ENCODE measurements around the gene ENOPH1.
"Not testable (repeated sequence)": the region's sequence is repeated elsewhere in the genome, so short reads cannot be mapped to it uniquely, and the experiment has no call there.

Gene ENOPH1

DNA sequence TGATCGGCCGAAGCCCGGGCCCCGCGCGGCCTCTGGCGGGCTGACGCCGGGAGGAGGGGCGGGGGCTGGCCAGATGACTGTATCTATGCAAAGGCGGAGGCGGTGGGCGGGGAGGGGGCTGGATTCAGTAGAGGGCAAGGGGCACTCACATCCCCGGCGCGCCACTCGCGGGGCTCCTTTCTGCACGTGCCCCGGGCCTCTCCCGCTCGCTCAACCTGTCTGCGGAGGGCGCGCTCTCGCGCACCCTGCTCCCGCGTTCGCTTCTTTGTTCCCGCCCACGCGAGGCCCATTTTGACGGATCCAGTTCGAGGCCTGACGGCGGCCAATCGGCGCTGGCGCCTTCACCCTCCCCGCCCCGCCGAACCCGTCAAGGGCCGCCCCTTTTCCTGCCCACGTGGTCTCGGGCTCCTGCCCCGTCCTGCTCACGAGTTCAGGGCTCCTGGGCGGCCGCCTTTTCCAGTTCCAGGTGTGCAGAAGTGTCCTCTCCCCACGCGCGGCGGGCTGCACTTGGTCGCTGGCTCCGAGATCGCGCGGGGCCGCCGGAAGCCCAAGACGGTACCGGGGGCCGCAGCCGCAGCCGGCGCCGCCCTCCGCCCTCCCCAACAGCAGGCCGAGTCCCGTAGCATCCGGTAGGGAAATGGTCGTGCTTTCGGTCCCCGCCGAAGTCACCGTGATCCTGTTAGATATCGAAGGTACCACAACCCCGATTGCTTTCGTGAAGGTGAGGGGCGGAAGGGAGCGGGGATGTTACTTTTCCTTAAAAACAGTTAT, at the start of gene ENOPH1, which contains the start of gene HNRNPDL:
Gene ENOPH1, plus strand, starts transcription at position 398 of the 771 bp plus-strand sequence. Its CDS starts 240 bp downstream, at position 638.
Gene HNRNPDL, minus strand, starts transcription at position 270 of the 771 bp plus-strand sequence. CDS start 772 bp downstream, outside the sequence.
- DNase-seq: peak; percentile 96

DNA sequence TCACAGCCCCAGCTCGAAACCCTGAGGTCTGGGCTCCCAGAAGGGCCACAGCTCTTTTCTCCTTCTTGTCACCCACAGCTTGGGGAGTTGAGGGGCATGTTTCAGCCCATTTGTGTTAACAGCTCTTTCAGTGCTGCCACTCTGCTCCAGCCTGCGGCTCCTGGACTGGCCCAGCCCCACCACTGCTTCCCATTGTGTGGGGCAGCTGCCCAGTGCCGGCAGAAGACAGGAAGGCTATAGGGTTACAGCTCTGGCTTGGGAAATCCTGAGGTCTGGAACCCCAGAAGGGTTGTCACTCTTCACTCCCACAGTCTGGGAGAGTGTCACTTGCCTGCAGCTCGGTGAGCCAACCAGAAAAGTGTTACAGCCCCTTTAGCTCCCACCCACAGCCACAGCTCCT, 49.6 kb upstream of the ENOPH1 start:
- no peak for DNase-seq

DNA sequence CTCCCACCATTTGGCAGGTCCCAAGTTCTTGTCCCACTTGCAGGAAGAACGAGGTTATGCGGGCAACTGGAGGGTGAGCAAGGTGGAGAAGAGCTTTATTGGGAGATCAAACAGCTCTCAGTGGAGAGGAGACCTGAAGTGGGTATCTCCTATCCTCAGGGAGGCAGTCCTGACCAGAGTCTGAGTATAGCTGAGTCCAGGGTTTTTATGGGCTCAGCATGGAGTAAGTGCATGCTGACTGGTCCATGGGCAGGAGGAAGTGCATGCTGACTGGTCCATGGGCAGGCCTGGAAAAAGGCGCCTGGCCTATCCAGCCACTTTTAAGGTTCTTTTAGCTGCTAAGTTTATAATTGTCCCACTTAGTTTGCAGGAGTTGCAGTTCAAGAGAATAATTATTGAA, 49.2 kb upstream of the ENOPH1 start:
- no peak for DNase-seq

DNA sequence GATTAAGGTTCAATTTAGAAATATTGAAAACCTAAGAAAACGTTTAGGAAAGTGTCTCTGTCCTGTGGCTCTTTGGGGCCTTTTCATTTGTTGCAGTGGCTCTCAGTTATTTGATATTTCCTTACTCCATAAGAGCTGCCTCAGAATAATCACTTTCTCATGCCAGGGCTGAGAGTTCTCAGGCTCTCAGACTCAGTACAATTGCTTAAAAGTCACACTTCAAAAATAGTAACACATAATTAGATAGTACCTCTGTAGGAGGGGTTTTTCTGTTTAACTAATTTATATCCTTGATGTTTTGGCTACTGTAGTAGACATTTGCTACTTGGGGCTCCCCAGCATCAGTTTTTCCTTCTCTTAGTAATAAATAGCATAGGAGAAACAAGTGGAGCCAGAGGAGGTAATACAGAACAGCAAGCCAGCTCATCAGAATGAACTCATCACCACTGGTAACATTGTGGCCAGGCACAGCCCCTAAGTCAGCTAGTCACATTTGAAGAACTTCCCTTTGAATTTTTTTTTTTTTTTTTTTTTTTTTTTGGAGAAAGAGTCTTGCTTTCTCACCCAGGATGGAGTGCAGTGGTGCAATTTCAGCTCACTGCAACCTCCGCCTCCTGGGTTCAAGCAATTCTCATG, 48.6 kb upstream of the ENOPH1 start:
- DNase-seq: no peak

DNA sequence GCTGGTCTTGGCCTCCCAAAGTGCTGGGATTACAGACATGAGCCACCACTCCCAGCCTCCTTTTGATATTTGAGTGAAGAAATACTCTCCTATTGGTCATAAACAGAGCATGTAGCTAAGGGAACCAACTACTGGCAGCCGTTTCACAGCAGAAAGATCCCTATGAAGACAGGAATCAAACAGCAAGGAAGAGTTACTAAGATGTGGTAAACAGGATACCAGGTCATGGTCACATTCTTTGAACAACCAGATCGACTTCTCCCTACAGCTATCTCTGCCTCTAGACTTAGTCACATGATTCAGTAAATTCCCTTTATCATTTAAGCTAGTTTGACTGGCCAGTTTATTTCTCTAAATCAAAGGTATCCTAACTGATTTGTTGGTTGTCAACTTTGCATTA, 47.6 kb upstream of the ENOPH1 start:
- no peak for DNase-seq

DNA sequence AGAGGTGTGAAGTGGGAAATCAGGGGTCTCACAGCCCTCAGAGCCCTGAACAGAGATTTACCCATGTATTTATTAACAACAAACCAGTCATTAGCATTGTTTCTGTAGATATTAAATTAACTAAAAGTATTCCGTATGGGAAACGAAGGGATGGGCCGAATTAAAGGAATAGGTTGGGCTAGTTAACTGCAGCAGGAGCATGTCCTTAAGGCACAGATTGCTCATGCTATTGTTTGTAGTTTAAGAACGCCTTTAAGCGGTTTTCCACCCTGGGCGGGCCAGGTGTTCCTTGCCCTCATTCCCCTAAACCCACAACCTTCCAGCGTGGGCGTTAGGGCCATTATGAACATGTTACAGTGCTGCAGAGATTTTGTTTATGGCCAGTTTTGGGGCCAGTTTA, 44.1 kb upstream of the ENOPH1 start:
- DNase-seq: not testable (repeated sequence)

DNA sequence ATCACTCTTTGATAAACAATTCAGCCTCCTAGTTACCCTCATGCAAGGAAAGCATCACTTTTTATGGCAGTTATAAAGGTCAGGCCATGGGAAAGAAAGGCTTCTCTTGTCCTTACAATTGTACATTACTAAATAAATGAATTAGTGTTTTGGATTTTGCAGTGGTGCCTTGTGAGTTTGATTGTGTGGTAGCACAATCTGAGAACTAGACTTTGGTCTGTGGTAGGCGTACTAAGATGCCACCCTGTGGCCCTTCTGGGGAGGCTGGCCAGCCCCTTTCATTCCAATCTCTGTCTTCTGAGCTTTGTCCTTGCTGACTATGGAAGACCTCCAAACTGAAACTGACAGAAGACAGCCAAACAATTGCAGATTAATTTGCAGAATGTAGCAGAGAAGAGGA, 42.0 kb upstream of the ENOPH1 start:
- DNase-seq: no peak

DNA sequence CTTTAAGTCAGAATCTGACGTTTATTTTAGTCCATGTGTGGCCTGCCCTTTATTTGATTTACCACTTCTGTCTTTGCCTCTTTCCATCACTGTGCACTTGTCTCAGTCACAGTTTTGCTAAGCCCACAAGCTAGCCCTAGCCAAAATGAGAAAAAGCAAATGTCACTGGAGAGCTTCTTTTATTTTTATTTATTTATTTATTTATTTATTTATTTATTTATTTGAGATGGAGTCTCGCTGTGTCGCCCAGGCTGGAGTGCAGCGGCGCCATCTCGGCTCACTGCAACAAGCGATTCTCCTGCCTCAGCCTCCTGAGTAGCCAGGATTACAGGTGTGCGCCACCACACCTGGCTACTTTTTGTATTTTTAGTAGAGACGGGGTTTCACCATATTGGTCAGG, 40.3 kb upstream of the ENOPH1 start:
- not testable (repeated sequence) for DNase-seq

DNA sequence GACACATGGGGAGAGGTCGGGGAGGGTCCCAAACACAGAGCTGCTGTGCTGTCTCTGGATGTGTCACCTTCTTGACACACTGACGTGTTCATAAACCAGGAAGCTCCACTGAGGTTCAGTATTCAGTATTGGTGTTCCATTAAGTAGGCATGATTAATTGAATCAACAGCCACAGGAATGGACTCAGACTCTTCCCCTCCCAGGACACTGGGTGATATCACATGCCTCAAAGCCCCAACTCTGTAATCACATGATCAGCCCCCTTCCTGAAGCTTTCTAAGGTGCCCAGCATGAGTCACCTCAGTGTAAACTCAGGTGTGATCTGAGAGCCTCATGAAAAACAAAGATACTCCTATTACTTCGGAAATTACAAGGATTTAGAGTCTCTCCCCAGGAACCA, 35.5 kb upstream of the ENOPH1 start:
- no peak for DNase-seq

DNA sequence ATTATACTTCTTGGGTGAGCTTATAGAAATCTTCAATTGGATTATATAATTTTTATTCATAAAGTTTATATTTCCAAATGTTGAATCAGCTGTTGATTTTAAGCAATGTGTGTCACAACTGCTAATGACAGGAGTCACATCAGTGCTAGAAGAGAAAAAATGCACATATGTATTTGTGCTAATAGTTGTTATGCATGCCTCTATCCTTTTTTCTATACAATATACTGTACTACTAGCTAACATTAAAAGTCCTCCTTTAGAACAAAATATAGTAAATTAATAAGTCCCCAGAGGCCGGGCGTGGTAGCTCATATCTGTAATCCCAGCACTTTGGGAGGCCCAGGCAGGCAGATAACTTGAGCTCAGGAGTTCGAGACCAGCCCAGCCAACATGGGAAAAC, 32.9 kb upstream of the ENOPH1 start:
- no peak for DNase-seq

DNA sequence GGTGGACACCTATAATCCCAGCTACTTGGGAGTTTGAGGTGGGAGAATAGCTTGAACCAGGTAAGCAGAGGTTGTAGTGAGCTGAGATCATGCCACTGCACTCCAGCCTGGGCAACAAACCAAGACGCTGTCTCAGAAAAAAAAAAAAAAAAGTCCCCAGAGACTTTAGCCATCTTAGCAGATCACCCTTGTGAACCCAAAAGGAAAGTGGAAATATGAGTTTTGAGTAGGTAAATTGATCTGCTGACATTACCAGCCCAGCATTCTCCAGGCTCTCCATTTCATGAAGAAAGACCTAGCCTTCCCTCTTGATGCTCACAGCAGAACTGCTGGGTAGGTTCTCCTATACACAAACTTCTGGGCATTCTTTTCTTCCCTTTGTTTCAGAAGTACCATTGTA, 32.1 kb upstream of the ENOPH1 start:
- DNase-seq: no peak

DNA sequence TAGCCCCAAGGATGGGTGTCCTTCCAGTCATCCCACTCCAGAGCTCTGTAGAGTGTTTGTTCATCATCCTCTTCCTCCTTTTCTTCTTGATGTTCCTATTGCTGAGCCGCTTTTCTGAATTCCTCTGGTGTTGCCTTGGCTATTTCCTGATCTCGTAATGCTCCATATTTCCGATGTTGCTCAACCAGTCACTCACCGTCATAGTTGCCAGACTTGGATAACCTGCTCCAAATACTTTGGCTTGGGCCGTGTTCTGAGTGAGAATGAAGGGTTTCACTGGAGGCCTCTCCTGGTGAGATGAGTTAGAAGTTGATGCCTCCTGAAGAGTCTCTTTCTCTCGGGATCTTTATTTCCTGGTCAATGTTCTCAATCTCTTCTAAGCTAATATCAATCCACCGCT, 28.8 kb upstream of the ENOPH1 start:
- no peak for DNase-seq

DNA sequence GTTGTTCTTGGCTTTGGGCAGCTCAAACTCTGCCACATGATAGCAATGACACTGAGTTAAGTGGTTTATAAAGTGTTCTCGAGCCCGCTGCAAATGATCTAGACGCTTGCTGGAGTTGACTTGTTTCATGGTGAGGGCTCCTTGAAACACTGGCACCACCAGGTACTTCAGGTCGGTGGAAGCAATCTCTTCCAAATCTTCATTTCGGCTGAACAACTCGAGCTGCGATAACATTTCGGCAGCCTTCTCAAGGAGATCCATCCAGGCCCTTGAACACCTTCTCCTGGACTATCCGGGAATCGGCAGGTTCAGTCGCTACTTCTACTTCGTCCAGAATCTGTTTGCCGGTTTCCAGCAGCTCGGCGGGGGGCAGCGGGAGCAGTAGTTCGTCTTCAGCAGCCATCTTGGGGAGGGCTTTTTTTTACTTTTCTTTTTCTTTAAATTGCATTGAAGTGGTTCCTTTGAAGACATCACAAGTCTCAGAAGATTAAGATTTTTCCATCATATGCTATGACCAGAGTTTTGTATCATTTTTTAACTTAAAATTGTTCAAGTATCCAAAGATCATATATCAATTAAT, 28.1 kb upstream of the ENOPH1 start:
- no peak for DNase-seq

DNA sequence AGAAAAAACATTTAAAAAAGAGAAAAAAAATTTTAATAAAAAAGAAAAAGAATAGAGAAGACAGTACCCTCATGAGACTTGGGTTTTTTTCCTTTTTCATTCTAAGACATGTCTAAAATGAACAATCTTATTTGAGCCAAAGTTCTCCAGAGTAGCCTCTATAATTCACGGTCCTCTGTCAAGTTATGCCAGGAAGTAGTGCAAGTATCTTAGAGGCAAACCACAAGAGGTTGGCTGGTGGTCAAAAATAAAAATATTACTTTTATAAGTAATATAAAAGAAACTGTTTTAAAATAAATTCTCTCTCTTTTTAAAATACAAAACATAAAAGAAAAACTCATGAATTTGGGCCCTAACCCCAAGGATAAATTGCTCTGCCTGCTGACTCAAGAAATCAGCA, 26.7 kb upstream of the ENOPH1 start:
- no peak for DNase-seq

DNA sequence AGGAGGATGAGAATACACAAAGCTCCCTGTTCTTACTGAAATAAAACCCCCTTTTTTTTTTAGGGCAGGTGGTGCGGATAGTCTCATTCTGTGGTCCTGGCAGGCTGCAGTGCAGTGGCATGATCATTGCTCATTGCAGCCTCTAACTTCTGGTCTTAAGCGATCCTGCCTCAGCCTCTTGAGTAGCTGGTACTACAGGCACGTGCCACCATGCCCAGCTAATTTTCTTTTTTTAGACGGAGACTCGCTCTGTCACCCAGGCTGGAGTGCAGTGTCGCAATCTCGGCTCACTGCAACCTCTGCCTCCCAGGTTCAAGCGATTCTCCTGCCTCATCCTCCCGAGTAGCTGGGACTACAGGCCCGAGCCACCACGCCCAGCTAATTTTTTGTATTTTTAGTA, 15.3 kb upstream of the ENOPH1 start:
- DNase-seq: not testable (repeated sequence)

DNA sequence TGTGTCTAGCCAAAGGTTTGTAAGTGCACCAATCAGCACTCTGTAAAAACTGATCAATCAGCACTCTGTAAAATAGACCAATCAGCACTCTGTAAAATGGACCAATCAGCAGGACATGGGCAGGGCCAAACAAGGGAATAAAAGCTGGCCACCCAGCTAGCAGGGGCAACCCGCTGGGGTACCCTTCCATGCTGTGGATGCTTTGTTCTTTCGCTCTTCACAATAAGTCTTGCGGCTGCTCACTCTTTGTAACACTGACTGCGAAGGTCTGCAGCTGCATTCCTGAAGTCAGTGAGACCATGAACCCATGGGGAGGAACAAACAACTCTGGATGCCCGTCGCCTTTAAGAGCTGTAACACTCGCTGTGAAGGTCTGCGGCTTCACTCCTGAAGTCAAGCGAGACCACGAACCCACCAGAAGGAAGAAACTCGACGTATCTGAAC, 14.4 kb upstream of the ENOPH1 start:
- DNase-seq: no peak

DNA sequence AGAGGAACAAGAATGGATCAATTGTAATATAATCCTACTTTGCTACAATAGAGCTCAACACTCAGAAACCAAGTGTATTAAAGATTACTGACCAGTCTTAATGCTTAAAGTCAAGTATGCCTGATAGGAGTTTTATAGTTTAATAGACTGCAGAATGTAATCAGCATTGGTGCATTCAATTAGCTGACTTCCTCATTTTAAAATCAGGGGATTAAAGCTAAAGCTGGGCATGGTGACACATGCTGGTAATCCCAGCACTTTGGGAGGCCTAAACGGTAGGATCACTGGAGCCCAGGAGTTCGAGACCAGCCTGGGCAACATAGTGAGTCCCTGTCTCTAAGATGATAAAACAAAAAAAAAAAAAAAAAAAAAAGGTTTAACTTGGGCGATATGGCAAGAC, 10.9 kb upstream of the ENOPH1 start:
- DNase-seq: no peak

DNA sequence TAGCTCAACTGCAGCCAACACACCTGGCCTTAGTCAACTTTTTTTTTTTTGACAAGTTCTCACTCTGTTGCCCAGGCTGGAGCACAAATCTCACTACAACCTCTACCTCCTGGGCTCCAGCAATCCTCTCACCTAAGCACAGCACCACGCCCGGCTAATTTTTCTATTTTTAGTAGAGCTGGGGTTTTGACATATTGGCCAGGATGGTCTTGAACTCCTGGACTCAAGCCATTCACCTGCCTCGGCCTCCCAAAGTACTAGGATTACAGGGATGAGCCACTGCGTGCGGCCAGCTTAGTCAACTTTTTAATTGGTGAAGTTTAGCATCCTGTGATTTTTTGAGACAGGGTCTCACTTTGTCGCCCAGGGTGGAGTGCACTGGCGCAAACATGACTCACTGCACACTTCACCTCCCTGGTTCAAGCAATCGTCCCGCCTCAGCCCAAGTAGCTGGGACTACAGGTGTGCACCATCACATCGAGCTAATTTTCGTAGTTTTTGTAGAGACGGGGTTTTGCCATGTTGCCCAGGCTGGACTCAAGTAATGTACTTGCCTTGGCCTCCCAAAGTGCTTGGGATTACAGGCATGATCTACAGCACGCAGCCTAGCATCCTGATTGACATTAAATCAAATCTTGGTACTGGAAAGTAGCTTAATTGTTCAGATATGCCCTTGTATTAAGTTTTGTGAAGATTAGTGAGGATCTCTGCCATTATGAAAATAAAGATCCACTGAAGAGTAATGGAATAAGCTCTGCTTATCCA, 8.4 kb upstream of the ENOPH1 start:
- no peak for DNase-seq

DNA sequence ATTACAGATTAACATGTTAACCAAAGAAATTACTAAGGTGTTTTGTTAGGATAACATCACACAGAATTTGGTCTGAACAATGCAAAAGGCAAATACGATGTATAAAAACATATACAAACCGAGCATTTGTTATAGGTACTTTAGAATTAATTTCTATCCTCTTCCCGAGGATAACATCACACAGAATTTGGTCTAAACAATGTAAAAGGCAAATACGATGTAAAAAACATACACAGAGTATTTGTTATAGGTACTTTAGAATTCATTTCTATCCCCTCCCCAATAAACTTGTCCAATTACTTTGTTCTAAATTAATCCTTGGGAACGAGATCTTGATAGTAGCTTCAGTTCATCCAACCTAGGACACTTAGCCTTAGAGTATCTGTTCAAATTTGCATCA, 7.8 kb upstream of the ENOPH1 start:
- no peak for DNase-seq

DNA sequence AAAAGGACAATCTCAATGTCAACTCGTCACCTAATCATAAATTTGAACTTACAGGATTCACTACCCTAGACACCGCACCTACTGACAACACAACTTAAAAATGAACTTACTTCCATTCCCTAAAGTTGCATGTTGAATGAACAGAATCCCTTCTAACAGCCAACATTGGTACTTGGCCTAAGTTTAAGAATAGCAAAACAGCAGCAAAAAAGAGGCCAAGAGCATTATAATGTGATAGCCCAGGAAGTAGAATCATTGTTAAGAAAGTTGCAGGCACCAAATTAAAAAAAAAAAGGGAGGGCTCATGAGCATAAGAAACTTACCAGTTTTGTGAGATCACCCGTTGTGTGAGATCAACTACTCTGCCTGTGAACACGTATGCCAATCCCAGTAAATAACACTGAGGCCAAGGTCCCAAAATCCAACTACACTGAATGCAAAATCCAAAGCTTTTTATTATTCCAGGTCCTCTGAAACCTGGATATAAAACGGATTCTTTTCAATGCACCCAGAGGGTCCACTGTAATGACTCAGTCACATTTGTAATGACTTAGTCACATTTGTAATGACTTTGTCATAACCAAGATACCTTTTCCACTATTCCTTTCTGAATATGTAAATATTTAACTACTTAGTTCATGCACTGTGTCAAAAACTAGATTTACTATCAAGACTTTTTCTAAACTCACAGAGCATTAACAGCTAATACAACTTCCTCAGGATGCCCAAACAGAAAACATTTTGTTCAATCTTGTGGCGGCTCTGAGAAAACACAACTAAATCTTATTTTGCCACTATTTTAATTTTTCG, 6.9 kb upstream of the ENOPH1 start:
- DNase-seq: peak; percentile 76

DNA sequence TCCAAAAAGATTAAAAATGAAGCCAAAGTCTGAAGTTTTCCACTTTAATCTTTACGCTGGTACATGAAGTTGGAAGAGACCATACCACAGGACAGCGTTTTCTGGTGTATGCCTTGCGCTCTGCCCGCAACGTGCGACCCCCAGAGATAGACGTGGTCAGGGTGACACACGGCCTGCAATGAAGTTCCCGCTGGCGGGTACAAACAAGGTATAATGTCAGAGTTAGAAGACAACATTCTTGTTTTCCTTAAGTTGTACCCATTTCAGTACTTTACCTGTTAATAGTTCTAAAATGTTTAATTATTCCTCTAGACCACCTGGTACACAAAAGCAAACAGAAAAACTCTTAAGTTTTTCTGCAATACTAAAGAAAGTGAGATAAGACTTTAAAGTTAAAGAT, 4.9 kb upstream of the ENOPH1 start:
- DNase-seq: no peak

DNA sequence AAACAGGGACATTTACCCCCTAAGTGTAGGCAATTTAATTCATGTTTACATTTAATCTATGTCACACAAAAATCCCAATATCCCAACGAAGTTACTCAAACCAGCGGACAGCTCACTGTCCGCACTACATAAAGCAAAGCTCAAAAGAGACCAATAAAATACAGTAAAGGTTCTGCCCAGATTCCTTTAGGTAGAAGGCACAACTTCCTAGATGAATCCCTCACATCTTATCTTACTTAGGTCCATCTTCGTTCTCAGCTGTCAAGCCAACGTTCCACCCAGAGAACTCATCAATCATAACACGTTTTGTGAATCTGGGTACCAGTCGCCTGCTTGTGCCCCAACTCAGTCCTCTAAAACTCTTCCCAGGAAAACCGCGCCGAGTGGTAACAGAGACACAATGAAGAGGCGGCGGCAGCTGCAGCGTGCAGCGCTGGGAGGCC, 1.8 kb upstream of the ENOPH1 start:
- no peak for DNase-seq

All from EL (cell line).